OCI-LY3 (cell line): ENCODE measurements around the gene USE1.

Experiments
- EZH2phosphoT487 ChIP-seq: fragments of 200-600 bp; shearing (Covaris generic); IDR thresholded peaks from 2 replicates; pipeline ENCODE4 v1.6.1; 2018; ENCODE audit warnings: antibody characterized with exemption, mixed run types, low read depth
- TF ChIP-seq, protein P1 (sequence below): fragments of 200-600, 300-600 bp; sonication (generic); IDR thresholded peaks from 2 replicates; pipeline ENCODE4 v1.5.1; 2014; ENCODE audit warnings: antibody characterized with exemption, low read length, low read depth

DNA sequence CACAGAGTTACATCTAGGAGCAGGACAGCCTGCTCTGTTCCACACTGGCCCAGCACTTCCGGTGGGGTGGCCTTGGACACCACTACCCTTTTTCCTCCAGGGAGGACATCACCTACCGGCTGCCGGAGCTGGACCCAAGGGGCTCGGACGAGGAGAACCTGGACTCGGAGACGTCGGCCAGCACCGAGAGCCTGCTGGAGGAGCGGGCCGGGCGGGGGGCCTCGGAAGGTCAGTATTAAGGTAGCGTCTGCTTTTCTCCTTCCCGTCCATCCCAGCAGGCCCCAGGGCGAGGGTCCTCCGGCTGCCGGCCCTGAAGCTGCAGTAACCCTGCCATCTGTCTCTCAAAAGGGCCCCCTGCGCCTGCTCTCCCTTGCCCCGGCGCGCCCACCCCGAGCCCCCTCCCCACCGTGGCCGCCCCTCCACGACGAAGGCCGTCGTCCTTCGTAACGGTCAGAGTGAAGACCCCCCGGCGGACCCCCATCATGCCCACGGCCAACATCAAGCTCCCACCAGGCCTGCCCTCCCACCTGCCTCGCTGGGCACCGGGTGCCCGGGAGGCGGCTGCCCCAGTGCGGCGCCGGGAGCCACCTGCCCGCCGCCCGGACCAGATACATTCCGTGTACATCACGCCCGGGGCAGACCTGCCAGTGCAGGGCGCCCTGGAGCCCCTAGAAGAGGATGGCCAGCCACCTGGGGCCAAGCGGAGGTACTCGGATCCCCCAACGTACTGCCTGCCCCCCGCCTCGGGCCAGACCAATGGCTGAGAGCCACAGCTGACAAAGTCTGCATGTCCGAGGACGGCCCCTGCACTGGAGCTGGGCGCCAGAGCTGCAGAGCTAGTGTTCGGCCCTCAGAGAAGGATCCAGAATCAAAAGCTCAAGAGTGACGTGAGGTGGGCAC, 3.4 kb upstream of the USE1 start:
- TF ChIP-seq, protein P1, sequence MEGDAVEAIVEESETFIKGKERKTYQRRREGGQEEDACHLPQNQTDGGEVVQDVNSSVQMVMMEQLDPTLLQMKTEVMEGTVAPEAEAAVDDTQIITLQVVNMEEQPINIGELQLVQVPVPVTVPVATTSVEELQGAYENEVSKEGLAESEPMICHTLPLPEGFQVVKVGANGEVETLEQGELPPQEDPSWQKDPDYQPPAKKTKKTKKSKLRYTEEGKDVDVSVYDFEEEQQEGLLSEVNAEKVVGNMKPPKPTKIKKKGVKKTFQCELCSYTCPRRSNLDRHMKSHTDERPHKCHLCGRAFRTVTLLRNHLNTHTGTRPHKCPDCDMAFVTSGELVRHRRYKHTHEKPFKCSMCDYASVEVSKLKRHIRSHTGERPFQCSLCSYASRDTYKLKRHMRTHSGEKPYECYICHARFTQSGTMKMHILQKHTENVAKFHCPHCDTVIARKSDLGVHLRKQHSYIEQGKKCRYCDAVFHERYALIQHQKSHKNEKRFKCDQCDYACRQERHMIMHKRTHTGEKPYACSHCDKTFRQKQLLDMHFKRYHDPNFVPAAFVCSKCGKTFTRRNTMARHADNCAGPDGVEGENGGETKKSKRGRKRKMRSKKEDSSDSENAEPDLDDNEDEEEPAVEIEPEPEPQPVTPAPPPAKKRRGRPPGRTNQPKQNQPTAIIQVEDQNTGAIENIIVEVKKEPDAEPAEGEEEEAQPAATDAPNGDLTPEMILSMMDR, result no peak
- no peak for TF ChIP-seq EZH2phosphoT487
